ENCODE measurements around the gene SHISA8.
A peak's percentile ranks its signal among the peaks of the same experiment; 100 is the strongest.

Gene SHISA8

DNA sequence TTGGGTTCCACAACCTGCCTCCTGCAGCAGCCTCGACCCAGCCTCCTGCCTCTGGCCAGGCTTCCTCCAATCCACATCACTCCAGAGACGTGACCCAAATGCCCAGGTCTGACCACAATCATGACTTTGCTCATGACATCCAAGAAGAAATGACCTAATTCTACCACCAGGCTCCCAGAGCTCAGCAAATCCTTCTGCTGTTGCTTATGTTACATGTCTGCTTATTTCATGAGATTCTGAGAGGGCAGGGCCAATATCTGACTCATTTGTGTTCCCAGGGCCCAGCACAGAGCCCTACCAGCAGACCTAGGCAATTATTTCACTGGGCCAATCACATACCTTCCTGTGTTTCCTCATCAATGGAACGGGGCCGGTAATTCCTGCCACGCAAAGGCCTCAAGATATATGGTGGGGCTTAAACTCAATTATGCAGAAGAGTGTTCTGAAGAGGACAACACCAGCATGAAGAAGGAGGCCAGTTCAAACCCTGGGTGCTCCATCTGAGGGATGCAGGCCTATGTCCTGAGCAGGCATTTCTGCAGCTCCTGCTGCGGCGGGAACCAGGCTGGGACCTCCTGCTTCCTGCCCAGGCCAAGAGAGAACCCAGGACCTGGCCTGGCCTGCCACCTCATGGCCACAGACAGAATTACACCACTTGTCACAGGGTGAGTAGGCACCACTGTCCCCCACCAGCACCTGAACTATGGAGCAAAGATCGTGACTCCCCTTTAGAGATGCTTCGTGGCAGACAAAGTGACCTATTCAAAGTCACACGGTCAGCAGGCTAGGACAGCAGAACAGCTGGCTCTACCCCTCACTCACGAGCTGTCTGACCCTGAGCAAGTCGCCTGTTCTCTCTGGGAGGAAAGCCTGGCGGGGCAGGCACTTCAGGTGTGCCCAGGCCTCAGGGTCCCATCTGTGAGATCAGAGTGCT lies 26.2 kb upstream of the SHISA8 start:
- no peak overlapping the region for H3K4me3 ChIP-seq (ENCODE audit: low read length)
- peak; percentile 93 for DNase-seq (ENCODE audit: low read depth)
- TF ChIP-seq, protein P1, sequence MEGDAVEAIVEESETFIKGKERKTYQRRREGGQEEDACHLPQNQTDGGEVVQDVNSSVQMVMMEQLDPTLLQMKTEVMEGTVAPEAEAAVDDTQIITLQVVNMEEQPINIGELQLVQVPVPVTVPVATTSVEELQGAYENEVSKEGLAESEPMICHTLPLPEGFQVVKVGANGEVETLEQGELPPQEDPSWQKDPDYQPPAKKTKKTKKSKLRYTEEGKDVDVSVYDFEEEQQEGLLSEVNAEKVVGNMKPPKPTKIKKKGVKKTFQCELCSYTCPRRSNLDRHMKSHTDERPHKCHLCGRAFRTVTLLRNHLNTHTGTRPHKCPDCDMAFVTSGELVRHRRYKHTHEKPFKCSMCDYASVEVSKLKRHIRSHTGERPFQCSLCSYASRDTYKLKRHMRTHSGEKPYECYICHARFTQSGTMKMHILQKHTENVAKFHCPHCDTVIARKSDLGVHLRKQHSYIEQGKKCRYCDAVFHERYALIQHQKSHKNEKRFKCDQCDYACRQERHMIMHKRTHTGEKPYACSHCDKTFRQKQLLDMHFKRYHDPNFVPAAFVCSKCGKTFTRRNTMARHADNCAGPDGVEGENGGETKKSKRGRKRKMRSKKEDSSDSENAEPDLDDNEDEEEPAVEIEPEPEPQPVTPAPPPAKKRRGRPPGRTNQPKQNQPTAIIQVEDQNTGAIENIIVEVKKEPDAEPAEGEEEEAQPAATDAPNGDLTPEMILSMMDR (conservative IDR thresholded peaks at IDR 0.05; ENCODE audit: low read length) = peak; percentile 89

DNA sequence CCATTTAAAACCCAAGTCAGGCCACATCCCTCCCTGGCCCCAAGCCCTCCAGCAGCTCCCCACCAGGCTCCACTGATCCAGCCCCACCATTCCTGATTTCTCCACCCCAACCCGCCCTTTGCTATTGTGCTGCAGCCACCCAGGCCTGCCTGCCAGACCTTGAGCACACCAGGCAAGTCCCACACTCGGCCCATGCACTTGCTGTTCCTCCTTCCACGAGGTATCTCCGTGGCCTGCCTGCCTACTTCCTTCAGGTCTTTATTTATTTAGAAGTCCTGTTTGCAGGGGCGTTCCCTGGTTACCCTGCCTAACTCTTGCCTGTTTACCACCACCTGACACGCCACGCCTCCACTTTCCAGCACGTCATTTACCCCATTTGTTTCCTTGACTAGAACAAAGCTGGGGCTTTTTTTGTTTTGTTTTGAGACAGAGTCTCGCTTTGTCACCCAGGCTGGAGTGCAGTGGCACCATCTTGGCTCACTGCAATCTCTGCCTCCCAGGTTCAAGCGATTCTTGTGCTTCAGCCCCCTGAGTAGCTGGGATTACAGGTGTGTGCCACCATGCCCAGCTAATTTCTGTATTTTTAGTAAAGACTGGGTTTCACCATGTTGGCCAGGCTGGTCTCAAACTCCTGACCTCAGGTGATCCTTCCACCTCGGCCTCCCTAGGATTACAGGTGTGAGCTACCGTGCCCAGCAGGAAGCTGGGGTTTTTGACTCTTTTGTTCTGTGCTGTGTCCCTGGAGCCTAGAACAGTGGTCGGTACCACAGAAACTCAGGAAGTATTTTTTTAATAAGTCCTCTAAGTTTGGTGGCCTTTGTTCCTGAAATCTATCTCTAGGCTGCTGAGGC lies 25.3 kb upstream of the SHISA8 start:
- DNase-seq (ENCODE audit: low read depth) = no peak
- no peak overlapping the region for H3K4me3 ChIP-seq (ENCODE audit: low read length)
- TF ChIP-seq, protein P1 (conservative IDR thresholded peaks at IDR 0.05; ENCODE audit: low read length) = no peak

GRCh38 chr22:41936894-41937169 lies 22.0 kb upstream of the SHISA8 start:
- DNase-seq (ENCODE audit: low read depth) = no peak
- TF ChIP-seq, protein P1 (conservative IDR thresholded peaks at IDR 0.05; ENCODE audit: low read length) = no peak
- no peak overlapping the region for H3K4me3 ChIP-seq (ENCODE audit: low read length)

- H3K4me3 ChIP-seq (ENCODE audit: low read length) = no peak overlapping the region
- TF ChIP-seq, protein P1 (conservative IDR thresholded peaks at IDR 0.05; ENCODE audit: low read length) = no peak
- no peak for DNase-seq (ENCODE audit: low read depth)
Measured at GRCh38 chr22:41935509-41935908, 20.6 kb upstream of the SHISA8 start.

DNA sequence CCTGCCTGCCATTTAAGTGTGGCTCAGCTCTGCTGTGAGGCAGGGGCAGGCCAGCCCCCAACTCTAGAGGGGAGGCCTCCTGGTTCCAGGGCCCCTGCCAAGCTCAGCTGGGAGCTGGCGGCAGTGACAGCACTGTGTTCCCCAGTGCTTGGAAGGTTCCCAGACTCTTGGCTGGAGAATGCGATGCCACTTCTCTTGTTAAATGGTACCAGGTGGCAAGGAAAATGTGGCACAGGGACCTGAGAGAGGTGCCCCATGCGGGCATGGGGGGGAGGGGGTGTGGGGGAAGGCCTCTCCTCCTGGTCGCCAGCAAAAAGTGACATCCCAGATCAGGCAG lies 20.1 kb upstream of the SHISA8 start:
- TF ChIP-seq, protein P1 (conservative IDR thresholded peaks at IDR 0.05; ENCODE audit: low read length) = no peak
- DNase-seq (ENCODE audit: low read depth) = no peak

GRCh38 chr22:41934284-41935014 lies 19.6 kb upstream of the SHISA8 start:
- TF ChIP-seq, protein P1 (conservative IDR thresholded peaks at IDR 0.05; ENCODE audit: low read length) = no peak
- no peak for DNase-seq (ENCODE audit: low read depth)

More for the DNA sequence above, 20.1 kb upstream of the SHISA8 start:
- H3K4me3 ChIP-seq (ENCODE audit: low read length) = no peak overlapping the region

More at GRCh38 chr22:41934284-41935014, 19.6 kb upstream of the SHISA8 start:
- H3K4me3 ChIP-seq (ENCODE audit: low read length) = no peak overlapping the region
